Memory B cell (primary cell): Measurements from ENCODE around the gene SGCA.

Experiments
- ATAC-seq: fragments of 150-1000 bp; cut with Tn5 transposase; 2 replicates; pipeline ENCODE4 v1.10.0; 2021; ENCODE audit warnings: low read depth, mild to moderate bottlenecking, moderate library complexity
- DNase-seq, 2 donors: peaks; one replicate each; pipeline ENCODE4 v3.0.0; 2022; ENCODE audit warnings: low spot score in 2 of 2
- H3K27ac Mint-ChIP-seq: one replicate; pipeline ENCODE4 v1.8.0; 2022; ENCODE audit warnings: mild to moderate bottlenecking, moderate library complexity, mixed read lengths
- H3K27me3 Mint-ChIP-seq: one replicate; pipeline ENCODE4 v1.8.0; 2022; ENCODE audit warnings: mixed read lengths
- H3K36me3 Mint-ChIP-seq: one replicate; pipeline ENCODE4 v1.8.0; 2022; ENCODE audit warnings: mild to moderate bottlenecking, mixed read lengths
- H3K4me1 Mint-ChIP-seq: one replicate; pipeline ENCODE4 v1.8.0; 2022; ENCODE audit warnings: mixed read lengths
- H3K4me3 Mint-ChIP-seq: one replicate; pipeline ENCODE4 v1.8.0; 2022; ENCODE audit warnings: mild to moderate bottlenecking, moderate library complexity, mixed read lengths
- H3K9me3 Mint-ChIP-seq: one replicate; pipeline ENCODE4 v1.8.0; 2022; ENCODE audit warnings: mixed read lengths

SGCA gene

GRCh38 chr17:50221266-50221863, 55.6 kb downstream of the SGCA start:
- peaks cover 13% of the 10 kb centered on the region for H3K27me3 Mint-ChIP-seq
- no peak overlapping the region for H3K4me3 Mint-ChIP-seq
- H3K27ac Mint-ChIP-seq = no peak overlapping the region
- H3K36me3 Mint-ChIP-seq = no peaks in the 10 kb centered on the region
- DNase-seq = no peak
- ATAC-seq = no peak
- peaks cover 3% of the 10 kb centered on the region for H3K4me1 Mint-ChIP-seq
- peaks cover 5% of the 10 kb centered on the region for H3K9me3 Mint-ChIP-seq

DNA sequence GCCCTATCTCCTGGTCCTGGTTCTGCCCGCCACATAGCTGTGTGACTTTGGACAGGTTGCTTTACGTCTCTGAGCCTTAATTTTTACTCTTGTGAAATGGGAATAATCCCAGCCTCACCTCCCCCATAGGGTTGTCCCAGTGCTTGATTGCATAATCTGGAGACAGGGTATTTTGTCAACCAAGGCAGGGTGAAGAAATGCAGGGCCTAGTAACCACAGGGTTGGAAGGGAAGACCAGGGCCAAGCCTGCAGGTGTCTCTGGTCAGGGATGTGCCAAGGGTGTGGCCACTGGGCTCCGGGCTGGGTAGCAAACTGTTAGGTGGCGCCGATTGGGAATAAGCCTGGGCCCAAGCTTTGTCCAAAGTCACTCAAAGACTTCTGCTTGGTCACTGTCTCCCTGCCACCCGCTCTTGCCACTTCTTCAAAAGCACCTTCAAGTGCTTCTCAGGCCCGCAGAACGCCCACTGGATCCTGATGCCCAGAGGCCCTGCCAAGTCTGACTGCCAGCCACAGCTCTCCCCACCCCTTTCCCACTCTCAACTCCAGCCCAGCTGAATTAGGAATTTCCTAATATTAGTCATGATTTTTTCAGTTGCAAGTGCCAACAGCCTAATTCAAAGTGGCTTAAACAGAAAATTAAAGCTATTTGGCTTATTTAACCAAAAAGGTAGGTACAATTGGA, 56.2 kb downstream of the SGCA start:
- Mint-ChIP-seq H3K36me3 (peaks cover under 1% of the 10 kb centered on the region), H3K27me3 (peaks cover 13% of the 10 kb centered on the region), H3K27ac (no peak overlapping the region), H3K4me3 (no peak overlapping the region), H3K4me1 (peaks cover 3% of the 10 kb centered on the region), H3K9me3 (peaks cover 6% of the 10 kb centered on the region)
- DNase-seq (no peak), ATAC-seq (no peak)

DNA sequence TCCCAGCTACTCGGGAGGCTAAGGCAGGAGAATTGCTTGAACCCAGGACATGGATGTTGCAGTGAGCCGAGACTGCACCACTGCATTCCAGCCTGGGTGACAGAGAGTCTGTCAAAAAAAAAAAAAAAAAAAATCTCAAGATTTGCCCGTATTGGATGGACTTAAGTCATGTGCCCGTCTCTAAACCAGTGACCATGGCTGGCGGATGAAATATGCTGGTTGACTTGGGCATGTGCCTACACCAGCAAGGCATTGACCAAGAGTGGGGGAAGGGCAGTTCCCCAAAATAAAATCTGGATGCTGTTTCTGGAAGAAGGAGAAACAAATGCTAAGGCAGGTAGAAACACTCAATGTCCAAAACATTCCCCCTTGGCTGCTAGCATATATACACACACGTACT, 57.1 kb downstream of the SGCA start:
- peaks cover 9% of the 10 kb centered on the region for H3K9me3 Mint-ChIP-seq
- H3K27me3 Mint-ChIP-seq = peaks cover 12% of the 10 kb centered on the region
- H3K36me3 Mint-ChIP-seq = peaks cover 4% of the 10 kb centered on the region
- H3K27ac Mint-ChIP-seq = no peak overlapping the region
- no peak overlapping the region for H3K4me3 Mint-ChIP-seq
- ATAC-seq (no peak), DNase-seq (no peak)
- H3K4me1 Mint-ChIP-seq = peaks cover 3% of the 10 kb centered on the region
